Endothelial cell of hepatic sinusoid (primary cell): ENCODE measurements around the gene TNNT2.

Experiments
- in situ Hi-C: cut with HindIII; loops from 2 replicates; pipeline ENCODE4 v1.10.0; 2017; ENCODE audit warnings: low sequenced_read_pairs

Gene TNNT2

GRCh38 chr1:201381130-201381529 is 3.6 kb upstream of the TNNT2 start:
- in situ Hi-C loops, result no loop called here

DNA sequence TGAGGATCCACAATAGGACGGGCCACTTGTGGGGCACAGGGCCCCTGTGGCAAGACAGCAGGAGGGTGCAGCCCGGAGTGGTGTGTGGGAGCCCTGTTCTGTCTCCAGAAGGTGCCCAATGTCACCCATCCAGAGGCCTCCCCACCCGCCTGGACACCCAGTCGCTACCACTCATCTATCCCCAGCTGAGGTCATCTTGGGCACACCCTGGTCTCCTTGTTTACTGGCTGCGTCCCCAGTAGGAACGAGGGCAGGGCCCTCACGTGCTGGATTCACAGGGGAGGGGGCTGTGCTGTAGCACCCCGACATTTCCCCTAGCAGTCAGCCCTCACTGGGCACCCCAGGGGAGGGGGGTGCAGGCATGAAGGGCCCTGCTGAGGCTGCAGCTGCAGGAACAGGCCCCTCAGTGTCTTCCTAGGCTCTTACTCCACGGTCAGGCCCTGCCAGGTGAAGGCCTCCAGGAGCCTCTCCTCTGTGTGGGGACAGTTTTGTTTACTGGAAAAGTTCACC is 2.3 kb upstream of the TNNT2 start:
- in situ Hi-C loops, result loop anchor here (5.0 kb wide), 1 partner anchor 102 kb away; no protein-coding TSS in a partner anchor

DNA sequence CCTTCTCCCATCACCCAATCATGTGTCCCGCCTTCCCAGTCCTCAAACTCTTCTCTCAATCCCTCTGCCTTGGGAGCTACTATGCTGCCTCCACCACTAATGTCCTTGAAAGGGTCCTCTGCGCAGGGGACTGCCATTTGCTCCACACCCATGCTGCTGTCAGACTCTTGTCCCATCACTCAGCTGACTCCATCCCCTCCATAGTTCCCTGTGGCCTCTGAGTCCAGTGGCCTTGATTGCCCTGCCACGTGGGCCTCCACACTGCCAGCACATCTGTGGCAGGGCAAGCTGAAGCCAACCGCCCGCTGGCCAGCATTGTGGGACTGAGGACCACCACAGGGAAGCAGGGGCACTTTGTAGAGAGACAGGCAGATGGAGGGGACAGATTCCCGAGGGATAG is 1.3 kb upstream of the TNNT2 start:
- in situ Hi-C loops, result loop anchor here (5.0 kb wide), 1 partner anchor 102 kb away; no protein-coding TSS in a partner anchor

DNA sequence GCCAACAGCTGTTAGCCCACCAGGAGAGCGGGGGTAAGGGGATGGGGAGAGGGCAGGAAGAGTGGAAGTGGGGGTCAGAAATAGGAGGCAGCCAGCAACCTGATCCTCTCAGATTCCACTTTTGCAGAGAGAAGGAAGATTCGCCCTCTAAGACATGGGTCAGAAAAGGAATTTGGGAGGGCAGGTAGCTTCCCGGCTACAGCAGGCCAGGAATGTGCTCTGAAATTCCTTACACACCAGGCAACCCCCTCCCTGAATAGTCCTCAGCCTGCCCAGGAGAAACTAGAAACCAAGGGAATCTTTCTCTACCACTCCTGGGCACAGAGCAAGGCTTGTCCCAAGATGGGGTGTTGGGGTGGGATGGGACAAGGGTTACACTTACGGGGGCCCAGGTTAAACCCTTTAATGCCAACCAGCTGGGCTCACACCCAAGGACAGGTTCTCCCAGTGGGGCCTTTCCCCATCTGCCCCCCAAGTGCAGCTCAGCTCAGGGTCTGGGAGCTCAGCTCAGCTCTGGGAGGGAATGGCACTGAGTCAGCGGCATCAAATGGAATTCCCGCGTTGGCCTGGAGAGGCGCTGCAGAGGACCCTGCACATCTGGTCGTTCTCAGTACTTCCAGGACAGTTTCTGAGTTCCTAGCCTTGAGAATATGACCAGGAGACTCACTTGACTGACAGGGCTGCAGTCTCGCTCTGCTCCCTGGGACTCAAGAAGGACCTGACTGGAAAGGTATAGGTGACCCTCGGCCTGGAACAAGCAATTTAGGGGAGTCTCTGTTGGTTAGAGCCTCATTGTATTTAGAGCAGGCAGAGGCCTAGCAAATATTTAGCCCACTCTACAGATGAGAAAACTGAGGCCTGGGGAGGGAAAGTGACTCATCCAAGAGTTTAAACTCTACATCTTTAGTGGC is 761 bp downstream of the TNNT2 start:
- in situ Hi-C loops, result loop anchor here (5.0 kb wide), 1 partner anchor 99 kb away; no protein-coding TSS in a partner anchor

DNA sequence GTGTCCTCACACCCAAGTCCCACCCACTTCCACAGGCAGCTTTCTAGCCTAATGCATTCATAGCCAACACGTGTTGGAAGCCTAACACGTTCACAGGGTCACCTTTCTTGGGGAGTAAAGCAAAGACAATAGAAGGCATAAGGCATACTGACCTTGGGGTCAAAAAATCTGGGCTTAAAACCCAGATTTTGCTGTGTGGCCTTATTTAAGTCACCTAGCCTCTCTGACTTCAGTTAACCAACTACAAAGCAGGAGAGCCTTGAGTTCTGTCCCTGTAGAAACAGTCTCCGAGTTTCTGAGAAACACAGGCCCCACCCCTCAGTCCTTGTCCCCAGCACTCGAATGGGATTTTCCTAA is 1.4 kb downstream of the TNNT2 start:
- in situ Hi-C loops, result loop anchor here (5.0 kb wide), 1 partner anchor 99 kb away; no protein-coding TSS in a partner anchor

DNA sequence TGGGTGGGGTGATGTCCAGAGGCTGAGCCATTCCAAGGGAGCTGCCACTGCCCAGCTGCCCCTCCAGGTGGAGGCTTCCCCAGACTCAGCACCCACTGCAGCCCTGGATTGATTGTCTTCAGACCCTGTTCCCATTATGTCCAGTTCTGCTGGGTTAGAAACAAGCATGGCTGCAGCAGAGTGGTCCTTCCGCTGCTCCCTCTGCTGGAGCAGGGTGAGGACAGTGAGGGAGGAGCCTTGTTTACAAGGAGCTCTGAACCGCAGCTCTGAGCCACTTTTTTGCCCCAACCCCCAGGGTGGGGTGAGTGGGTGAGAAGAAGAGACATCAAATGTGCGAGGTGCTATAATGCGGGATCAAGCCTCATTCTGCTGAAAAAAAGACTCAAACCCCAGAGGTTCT is 2.3 kb downstream of the TNNT2 start:
- in situ Hi-C loops, result loop anchor here (5.0 kb wide), 1 partner anchor 98 kb away; no protein-coding TSS in a partner anchor

- in situ Hi-C loops, result no loop called here
These were observed 3.1 kb downstream of the TNNT2 start for GRCh38 chr1:201374364-201374763.

DNA sequence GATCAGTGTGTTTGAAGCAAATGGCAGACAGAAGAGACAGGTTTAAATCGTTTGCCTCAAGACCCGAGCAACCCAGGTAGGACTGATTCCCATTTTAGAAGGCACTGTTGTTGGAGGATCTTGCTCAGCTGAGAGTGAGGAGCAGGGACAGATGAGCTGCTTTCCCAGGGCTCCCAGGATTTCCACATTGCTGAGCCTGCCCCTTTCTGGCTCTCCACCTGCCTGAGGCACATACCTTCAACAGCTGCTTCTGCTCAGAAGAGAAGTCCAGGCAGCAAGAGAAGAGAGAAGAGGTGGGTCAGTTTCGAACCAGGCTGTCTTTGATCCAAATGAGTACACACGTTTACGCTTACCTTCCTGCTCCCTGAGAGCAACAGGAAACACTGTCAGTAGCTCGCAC is 5.7 kb downstream of the TNNT2 start:
- in situ Hi-C loops, result no loop called here

- in situ Hi-C loops, result no loop called here
These were observed 6.2 kb downstream of the TNNT2 start for GRCh38 chr1:201371276-201371675.

DNA sequence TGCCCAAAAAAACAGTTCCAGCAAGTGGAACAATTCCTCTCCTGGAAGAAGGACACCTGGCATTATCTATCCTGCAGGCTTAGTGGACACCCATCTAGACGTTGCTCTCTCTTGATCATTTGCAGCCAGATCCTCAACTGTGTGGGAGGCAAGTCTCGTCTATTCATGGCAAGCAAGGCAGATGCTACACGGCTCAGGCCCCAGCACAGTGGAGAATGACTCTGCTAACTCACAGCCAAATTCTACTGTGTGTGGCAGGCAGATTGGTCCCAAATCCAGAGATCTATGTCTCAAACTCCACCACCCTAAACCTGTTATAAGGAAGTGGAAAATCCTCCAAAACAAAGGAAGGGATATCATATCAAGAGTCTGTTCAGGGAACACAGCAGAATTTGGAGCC is 7.0 kb downstream of the TNNT2 start:
- in situ Hi-C loops, result no loop called here

DNA sequence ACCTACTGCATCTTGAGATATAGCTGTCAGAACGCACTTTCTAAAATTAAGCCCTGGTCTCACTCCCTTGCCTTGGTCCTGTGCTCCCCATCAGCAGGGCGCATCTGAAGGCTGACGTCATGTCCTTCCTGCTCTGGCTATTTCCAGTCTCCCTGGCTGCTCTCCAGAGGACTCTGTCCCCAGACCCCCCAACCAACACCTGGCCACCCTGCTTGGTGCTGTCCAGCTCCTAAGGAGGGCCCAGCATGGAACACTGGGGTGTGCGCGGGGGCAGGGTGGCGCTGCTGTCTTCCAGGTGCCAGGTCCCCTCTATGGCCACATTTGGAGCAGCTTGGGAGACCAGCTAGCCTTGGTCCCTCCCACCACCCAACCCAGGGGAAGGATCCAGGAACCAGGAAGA is 8.3 kb downstream of the TNNT2 start:
- in situ Hi-C loops, result no loop called here

GRCh38 chr1:201366696-201367095 is 10.8 kb downstream of the TNNT2 start:
- in situ Hi-C loops, result no loop called here

DNA sequence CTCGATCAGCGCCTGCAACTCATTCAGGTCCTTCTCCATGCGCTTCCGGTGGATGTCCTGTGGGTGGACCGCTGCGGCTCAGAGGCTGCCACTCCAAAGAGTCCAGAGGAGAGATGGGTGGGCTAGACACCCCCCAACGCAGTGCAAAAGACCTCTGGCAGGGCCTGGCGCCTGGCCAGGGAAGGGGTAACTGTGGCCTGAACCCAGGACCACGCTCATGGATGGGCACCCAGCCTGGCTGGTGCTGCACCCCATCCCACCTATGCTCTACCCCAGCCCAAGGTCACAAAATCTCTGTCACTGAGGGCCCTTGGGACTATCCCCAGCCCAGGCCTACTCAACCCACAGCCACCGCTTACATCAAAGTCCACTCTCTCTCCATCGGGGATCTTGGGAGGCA is 12.2 kb downstream of the TNNT2 start:
- in situ Hi-C loops, result no loop called here

- in situ Hi-C loops, result no loop called here
These were observed 12.7 kb downstream of the TNNT2 start for GRCh38 chr1:201364808-201365105.

- in situ Hi-C loops, result no loop called here
These were observed 14.0 kb downstream of the TNNT2 start for GRCh38 chr1:201363467-201363866.

- in situ Hi-C loops, result no loop called here
These were observed 14.6 kb downstream of the TNNT2 start for GRCh38 chr1:201362906-201363305.

GRCh38 chr1:201361652-201362504 is 15.6 kb downstream of the TNNT2 start:
- in situ Hi-C loops, result no loop called here

DNA sequence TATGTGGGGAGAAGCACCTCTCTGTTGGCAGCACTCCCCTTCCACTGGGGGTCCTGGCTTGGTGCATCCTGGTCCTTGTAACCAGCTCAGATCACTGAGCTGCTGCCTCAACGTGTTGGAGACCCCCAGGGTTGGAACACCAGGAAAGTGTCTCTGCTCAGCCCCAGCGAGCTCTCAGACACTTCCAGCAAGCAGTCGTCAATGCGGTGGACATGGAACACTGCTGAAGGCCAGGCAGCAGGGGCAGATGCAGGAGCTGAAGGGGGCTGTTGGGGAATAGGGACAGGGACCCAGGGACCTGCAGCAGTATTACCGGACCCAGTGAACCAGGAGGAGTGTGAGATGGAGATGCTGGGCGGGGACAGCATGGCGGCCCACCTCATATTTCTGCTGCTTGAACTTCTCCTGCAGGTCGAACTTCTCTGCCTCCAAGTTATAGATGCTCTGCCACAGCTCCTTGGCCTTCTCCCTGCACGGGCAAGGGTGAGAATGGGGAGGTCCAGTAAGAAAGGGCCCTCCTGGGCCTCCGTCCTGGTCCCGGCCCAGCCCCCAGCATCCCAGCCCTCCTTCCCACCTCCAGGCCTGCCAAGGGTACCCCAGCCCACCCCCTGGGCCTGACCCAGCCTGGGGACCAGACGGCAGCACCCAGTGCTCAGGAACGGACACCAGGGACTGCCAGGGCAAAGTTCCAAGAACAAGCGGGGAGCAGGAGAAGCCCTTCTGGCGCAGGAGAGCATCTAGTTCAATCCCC is 16.4 kb downstream of the TNNT2 start:
- in situ Hi-C loops, result no loop called here

DNA sequence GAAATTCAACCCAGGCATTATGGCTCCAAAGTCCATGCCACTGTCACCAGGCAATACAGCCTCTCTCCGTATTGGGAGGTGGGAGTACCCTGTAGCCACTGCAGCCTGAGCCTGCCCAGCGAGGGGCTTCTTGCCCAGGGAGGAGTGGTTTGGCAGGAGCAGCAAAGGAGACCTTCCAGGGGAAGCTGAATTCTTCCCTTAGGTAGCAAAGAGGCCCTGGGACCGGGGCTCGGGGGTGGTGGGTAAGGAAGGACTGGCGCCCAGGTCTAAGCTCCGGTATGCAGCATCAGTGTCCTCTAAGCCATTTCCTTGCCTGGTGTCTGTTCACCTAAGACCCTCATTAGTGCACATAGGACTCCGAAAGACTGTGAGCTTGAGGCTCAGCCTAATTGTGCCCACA is 17.0 kb downstream of the TNNT2 start:
- in situ Hi-C loops, result no loop called here

GRCh38 chr1:201359873-201360210 is 17.6 kb downstream of the TNNT2 start:
- in situ Hi-C loops, result loop anchor here (5.0 kb wide), 2 partner anchors 57 to 93 kb away; no protein-coding TSS in a partner anchor
